CD4-positive, alpha-beta T cell treated with Interleukin-15 for 1 hour (primary cell): ENCODE measurements around the gene DCAF4L1.

Experiments used
- DNase-seq: peaks from one replicate; pipeline ENCODE4 v3.0.0-alpha.2; 2020

DCAF4L1 gene

DNA sequence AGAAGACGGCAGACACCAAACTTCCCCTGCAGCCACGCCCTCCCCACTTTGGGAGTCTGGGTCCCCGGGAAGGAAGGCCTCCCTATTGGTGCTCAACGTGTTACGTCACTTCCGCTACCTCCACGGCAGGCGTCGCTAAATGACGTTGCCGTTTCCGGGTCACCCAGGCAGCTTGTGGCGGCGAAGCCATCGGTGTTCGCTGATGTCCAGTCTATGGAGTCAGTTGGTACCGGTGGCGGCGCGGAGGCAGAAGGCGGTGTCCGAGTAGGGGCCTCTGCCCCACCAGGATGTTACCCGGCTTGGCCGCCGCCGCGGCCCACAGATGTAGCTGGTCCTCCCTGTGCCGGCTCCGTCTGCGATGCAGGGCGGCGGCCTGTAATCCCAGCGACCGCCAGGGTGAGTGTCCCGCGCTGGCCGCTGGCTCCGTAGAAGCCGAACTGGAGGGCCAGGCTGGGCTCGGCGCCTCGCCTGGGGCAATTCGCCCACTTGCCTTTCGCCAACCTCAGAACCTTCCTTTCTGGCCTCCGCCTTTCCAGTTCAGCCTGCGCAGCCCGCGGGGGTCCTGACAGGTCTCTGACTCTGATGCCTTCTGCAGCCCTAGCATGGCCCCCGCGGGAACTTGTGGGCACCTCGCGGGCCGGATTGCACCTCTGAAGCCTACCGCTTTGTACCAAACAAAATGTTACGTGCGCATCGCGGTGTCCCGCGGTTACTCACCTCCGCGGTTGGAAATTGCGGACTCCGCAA is 9.0 kb downstream of the DCAF4L1 start, which contains the start of gene SLC30A9:
Gene SLC30A9 (plus strand): TSS at position 166 of the 747 bp plus-strand sequence. CDS start 122 bp downstream, at position 288.
- peak; percentile 96 for DNase-seq

DNA sequence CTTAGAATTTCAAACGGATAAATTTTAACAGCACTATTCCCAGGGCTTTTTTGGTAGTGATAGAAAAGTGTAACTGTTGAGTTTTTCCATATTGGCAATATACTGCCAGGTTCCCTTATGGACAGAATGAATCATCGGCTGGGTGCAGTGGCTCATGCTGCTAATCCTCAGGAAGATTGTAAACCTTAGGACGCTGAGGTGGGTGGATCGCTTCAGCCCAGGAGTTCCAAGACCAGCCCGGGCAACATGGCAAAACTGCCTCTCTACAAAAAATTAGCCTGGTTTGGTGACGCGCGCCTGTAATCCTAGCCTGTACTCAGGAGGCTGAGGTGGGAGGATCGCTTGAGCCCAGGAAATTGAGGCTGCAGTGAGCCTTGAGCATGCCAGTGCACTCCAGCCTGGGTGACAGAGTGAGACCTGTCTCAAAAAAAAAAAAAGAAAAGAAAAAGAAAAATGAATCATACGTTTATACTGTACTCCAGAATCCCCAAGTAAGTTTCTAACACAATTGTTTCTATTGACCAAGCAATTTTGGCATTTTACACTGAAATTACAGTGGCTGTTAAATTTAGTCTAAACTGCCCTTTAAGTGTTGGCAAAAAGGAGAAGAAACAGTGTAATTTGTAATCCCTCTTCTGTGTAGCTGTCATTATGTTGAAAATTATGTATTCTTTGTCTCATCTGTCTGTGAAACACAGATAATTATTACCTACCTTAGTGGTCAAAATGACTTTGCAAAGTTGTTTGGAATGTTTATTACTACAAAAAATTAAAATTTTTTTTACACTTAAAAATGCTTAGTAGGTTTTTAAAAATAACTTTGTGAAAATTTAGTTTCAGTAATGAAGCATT is 10.6 kb downstream of the DCAF4L1 start:
- no peak for DNase-seq

DNA sequence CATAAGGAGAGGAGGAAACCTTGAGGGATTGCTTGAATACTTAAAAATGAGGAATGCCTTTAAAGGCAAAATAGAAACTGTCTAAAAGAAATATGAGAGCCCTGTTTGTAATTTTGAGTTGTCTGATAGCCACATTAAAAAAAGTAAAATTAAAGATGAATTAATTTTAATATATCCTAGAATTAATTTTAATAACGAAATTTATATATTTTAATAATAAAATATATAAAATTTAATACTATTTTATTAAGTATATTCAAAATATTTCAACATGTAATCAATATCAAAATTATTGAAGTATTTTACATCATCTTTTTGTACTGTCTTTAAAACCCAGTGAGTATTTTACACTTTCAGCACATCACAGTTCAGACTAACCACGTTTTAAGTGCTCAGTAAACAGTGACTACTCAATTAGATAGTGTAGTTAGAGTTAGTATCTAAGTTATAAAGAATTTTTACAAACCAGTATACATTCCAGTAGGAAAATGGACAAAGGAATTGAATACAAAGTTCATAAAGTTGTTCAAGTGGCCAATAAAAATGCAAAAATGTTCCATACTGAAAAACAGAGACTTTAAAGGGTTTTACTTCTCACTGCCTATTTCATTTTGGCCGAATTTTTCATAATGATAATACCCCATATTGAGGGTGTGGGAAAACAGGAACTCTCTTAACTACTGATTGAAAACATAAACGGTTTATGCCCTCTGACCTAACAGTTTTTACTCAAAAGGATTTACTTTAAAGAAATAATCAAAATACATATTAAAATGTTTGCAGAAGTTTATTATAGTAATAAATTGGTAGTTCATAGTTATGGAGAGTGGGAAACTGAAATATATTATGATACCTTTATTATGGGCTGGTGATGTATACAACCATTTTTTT is 11.7 kb downstream of the DCAF4L1 start:
- DNase-seq, result no peak

DNA sequence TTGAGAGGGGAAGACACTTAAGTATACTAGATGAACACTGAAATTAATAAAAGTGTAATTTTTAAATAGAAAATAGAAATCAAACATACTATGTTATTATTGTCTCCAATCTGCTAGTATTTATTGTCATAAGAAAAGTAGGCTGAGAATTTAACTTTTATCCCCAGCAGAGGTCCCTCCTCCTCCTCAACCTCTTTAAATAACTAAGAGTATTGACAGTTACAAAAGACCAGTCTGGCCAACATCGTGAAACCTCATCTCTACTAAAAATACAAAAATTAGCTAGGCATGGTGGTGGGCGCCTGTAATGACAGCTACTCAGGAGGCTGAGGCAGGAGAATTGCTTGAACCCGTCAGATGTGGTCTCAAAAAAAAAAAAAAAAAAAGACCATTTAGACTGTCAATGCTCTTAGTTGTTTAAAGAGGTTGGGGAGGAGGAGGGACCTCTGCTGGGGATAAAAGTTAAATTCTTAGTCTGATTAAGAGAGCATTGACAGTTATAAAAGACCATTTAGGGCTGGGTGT is 13.0 kb downstream of the DCAF4L1 start:
- no peak for DNase-seq

DNA sequence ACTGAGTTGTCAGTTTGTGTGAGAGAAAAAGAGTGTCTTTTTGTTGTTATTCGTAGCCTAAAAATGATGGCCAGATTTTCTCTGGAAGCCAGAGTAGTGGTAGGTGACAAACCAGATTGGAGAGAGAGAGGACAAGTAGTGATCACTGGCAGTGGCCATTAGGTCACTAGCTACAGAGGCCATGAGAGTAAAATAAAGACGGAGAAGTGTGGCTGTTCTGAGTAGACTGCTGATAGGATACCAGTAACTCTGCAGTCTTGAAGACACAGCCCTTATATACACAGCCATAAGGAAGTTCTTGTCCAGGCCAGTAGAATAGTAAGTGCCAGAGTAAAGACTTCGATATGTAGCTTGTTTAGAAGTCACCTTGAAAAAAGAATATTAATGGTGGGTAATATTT is 16.5 kb downstream of the DCAF4L1 start:
- DNase-seq, result no peak

DNA sequence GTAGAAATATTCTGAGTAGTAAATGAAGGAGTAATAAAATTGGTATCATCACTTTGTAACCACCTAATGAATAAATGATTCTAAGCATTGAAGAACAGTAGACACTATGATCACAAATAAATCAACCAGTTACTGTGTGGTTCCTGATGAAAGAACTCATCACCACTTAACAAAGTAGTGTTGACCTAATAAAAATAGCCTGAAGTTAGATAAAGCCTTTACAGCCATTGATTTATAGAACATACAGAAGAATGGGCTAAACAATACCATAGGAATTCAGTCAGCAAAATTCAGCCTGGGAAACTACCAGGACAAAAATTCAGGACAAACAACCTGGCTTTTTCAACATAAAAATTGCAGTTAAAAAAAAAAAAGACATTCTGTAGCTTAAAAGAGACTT is 17.8 kb downstream of the DCAF4L1 start:
- DNase-seq, result no peak

- DNase-seq, result no peak
Measured at GRCh38 chr4:42008011-42008786, 26.6 kb downstream of the DCAF4L1 start.

- no peak for DNase-seq
Measured at GRCh38 chr4:42015438-42015837, 33.9 kb downstream of the DCAF4L1 start.

DNA sequence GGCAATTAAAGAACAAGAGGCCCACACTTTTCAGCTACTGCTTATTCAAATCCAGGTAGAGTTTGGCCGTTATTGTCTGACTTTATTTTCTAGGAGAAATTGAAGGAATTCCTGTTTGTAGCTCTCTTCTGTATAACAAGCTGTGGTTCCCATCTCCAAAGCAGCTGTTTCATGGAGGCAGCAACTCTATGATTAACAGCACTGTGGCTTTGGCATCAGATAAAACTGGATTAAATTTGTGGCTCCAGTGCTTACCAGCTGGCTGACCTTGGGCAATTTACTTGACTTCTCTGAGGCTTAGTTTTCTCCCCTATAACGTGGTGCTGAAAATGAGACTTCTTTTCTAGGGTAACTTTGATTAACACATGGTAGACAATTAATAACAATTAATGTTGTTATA is 36.9 kb downstream of the DCAF4L1 start:
- no peak for DNase-seq
